NB4 (cell line): Measurements from ENCODE around the gene SLC35D1.

Source experiments
- DNase-seq: peaks from one replicate; pipeline ENCODE4 v3.0.0; 2010; ENCODE audit warnings: low read depth
- H3K4me3 ChIP-seq: one replicate; pipeline ENCODE4 v1.5.1; 2011; ENCODE audit warnings: mild to moderate bottlenecking, low read depth, low read length, moderate library complexity
- MYC ChIP-seq: IDR thresholded peaks from 2 replicates; pipeline ENCODE4 v1.6.1; 2011; ENCODE audit warnings: low read depth, low read length
- POLR2A ChIP-seq: IDR thresholded peaks from 2 replicates; pipeline ENCODE4 v1.6.1; 2011; ENCODE audit warnings: mild to moderate bottlenecking; ENCODE audit not compliant: insufficient read length; ENCODE audit errors: extremely low read depth
- TF ChIP-seq, protein P1 (sequence below): IDR thresholded peaks from 2 replicates; pipeline ENCODE4 v1.6.1; 2011; ENCODE audit warnings: low read depth, low read length
- TF ChIP-seq, protein P2 (sequence below): IDR thresholded peaks from one replicate; pipeline ENCODE4 v1.5.1; 2012; ENCODE audit warnings: low read depth, low read length

Gene SLC35D1

GRCh38 chr1:67053785-67054772 lies at the start of gene SLC35D1:
Gene SLC35D1, minus strand, starts transcription at chr1:67054148. Its CDS starts 135 bp downstream, at chr1:67054013.
- H3K4me3 ChIP-seq, result peak within 1 kb of the TSS; percentile 78
- peak; percentile 90 for DNase-seq
- peak; percentile 55 for TF ChIP-seq POLR2A
- TF ChIP-seq, protein P1, sequence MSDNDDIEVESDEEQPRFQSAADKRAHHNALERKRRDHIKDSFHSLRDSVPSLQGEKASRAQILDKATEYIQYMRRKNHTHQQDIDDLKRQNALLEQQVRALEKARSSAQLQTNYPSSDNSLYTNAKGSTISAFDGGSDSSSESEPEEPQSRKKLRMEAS, result peak; percentile 36; the same call in 1 of the 2 replicates
- TF ChIP-seq MYC, result peak; percentile 10; the same call in 1 of the 2 replicates
- TF ChIP-seq, protein P2, sequence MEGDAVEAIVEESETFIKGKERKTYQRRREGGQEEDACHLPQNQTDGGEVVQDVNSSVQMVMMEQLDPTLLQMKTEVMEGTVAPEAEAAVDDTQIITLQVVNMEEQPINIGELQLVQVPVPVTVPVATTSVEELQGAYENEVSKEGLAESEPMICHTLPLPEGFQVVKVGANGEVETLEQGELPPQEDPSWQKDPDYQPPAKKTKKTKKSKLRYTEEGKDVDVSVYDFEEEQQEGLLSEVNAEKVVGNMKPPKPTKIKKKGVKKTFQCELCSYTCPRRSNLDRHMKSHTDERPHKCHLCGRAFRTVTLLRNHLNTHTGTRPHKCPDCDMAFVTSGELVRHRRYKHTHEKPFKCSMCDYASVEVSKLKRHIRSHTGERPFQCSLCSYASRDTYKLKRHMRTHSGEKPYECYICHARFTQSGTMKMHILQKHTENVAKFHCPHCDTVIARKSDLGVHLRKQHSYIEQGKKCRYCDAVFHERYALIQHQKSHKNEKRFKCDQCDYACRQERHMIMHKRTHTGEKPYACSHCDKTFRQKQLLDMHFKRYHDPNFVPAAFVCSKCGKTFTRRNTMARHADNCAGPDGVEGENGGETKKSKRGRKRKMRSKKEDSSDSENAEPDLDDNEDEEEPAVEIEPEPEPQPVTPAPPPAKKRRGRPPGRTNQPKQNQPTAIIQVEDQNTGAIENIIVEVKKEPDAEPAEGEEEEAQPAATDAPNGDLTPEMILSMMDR, result no peak

GRCh38 chr1:67103548-67103947 lies 49.6 kb upstream of the SLC35D1 start:
- no peak for DNase-seq
- TF ChIP-seq MYC (no peak), POLR2A (no peak)
- TF ChIP-seq, protein P2, result no peak
- TF ChIP-seq, protein P1, result no peak
- H3K4me3 ChIP-seq, result no peak overlapping the region

GRCh38 chr1:67100833-67101232 lies 46.9 kb upstream of the SLC35D1 start:
- TF ChIP-seq, protein P2, result no peak
- TF ChIP-seq MYC (no peak), POLR2A (no peak)
- TF ChIP-seq, protein P1, result no peak
- no peak overlapping the region for H3K4me3 ChIP-seq
- no peak for DNase-seq

GRCh38 chr1:67097305-67097704 lies 43.4 kb upstream of the SLC35D1 start:
- no peak for TF ChIP-seq MYC
- TF ChIP-seq, protein P2, result no peak
- no peak for TF ChIP-seq POLR2A
- TF ChIP-seq, protein P1, result no peak
- H3K4me3 ChIP-seq, result no peak overlapping the region
- no peak for DNase-seq

DNA sequence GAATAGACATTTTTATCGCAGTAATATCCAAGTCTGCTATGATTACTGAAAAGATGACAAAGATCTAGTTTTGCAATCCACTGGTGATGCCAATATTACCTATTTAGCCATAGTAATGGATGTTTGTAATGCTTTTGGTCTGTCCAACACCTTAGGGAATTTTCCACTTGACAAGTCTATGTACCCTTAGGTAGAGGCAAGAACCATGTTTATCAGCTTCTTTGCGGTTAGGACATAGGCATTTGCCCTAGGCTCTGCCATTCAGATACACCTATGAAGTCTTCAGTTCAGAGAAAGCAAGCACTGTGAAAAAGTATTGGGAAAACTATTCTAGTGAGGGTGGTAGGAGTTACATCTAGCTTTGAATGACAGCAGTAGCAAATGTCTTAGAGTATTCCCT lies 40.2 kb upstream of the SLC35D1 start:
- no peak overlapping the region for H3K4me3 ChIP-seq
- no peak for TF ChIP-seq MYC
- no peak for DNase-seq

GRCh38 chr1:67089685-67090208 lies 35.8 kb upstream of the SLC35D1 start:
- no peak for DNase-seq
- TF ChIP-seq POLR2A (no peak), MYC (no peak)
- TF ChIP-seq, protein P2, result no peak
- TF ChIP-seq, protein P1, result no peak
- H3K4me3 ChIP-seq, result no peak overlapping the region
